Activated naive CD8-positive, alpha-beta T cell treated with anti-CD3 and anti-CD28 coated beads, Interleukin-2, amount 50 U/mL, for 24 hours (primary cell): ENCODE data around the gene FGD4.

Source experiments
- ATAC-seq: fragments of 150-1000 bp; cut with Tn5 transposase; one replicate; pipeline ENCODE4 v1.10.0; 2021
- DNase-seq: peaks from one replicate; pipeline ENCODE4 v3.0.0; 2021
- H3K27ac Mint-ChIP-seq: one replicate; pipeline ENCODE4 v1.8.0; 2021; ENCODE audit warnings: mild to moderate bottlenecking, mixed read lengths
- H3K27me3 Mint-ChIP-seq: one replicate; pipeline ENCODE4 v1.8.0; 2021; ENCODE audit warnings: mixed read lengths
- H3K36me3 Mint-ChIP-seq: one replicate; pipeline ENCODE4 v1.8.0; 2021; ENCODE audit warnings: low read depth, mixed read lengths
- H3K4me1 Mint-ChIP-seq: one replicate; pipeline ENCODE4 v1.8.0; 2021; ENCODE audit warnings: mixed read lengths
- H3K4me3 Mint-ChIP-seq: one replicate; pipeline ENCODE4 v1.8.0; 2021; ENCODE audit warnings: mild to moderate bottlenecking, moderate library complexity, mixed read lengths
- H3K9me3 Mint-ChIP-seq: one replicate; pipeline ENCODE4 v1.8.0; 2021; ENCODE audit warnings: mixed read lengths

Gene FGD4

GRCh38 chr12:32586390-32586789, 187.0 kb downstream of the FGD4 start:
- Mint-ChIP-seq H3K4me1 (peaks cover 56% of the 10 kb centered on the region), H3K4me3 (no peak overlapping the region), H3K27me3 (no peaks in the 10 kb centered on the region), H3K9me3 (no peaks in the 10 kb centered on the region), H3K36me3 (no peaks in the 10 kb centered on the region), H3K27ac (peak overlapping the region; percentile 32)
- DNase-seq (no peak), ATAC-seq (peak; percentile 58)

GRCh38 chr12:32587581-32588495, 188.5 kb downstream of the FGD4 start:
- Mint-ChIP-seq H3K27me3 (no peaks in the 10 kb centered on the region), H3K4me1 (peaks cover 48% of the 10 kb centered on the region), H3K4me3 (no peak overlapping the region), H3K27ac (peak overlapping the region; percentile 44), H3K36me3 (no peaks in the 10 kb centered on the region), H3K9me3 (no peaks in the 10 kb centered on the region)
- ATAC-seq (no peak), DNase-seq (no peak)

GRCh38 chr12:32588604-32589003, 189.2 kb downstream of the FGD4 start:
- ATAC-seq (no peak), DNase-seq (no peak)
- Mint-ChIP-seq H3K27ac (peak overlapping the region; percentile 44), H3K4me1 (peaks cover 45% of the 10 kb centered on the region), H3K36me3 (no peaks in the 10 kb centered on the region), H3K4me3 (no peak overlapping the region), H3K9me3 (no peaks in the 10 kb centered on the region), H3K27me3 (no peaks in the 10 kb centered on the region)

GRCh38 chr12:32589165-32589865, 190.0 kb downstream of the FGD4 start:
- DNase-seq = no peak
- peaks cover 41% of the 10 kb centered on the region for H3K4me1 Mint-ChIP-seq
- no peaks in the 10 kb centered on the region for H3K27me3 Mint-ChIP-seq
- peak; percentile 27 for ATAC-seq
- peak overlapping the region; percentile 41 for H3K27ac Mint-ChIP-seq
- no peaks in the 10 kb centered on the region for H3K36me3 Mint-ChIP-seq
- H3K4me3 Mint-ChIP-seq = no peak overlapping the region
- H3K9me3 Mint-ChIP-seq = no peaks in the 10 kb centered on the region

GRCh38 chr12:32595251-32595650, 195.9 kb downstream of the FGD4 start:
- no peak overlapping the region for H3K4me3 Mint-ChIP-seq
- DNase-seq (no peak), ATAC-seq (no peak)
- H3K36me3 Mint-ChIP-seq = no peaks in the 10 kb centered on the region
- no peaks in the 10 kb centered on the region for H3K27me3 Mint-ChIP-seq
- H3K27ac Mint-ChIP-seq = no peak overlapping the region
- H3K9me3 Mint-ChIP-seq = no peaks in the 10 kb centered on the region
- H3K4me1 Mint-ChIP-seq = peaks cover 2% of the 10 kb centered on the region

GRCh38 chr12:32596030-32596429, 196.7 kb downstream of the FGD4 start:
- no peak for DNase-seq
- Mint-ChIP-seq H3K27ac (no peak overlapping the region), H3K9me3 (no peaks in the 10 kb centered on the region), H3K4me3 (no peak overlapping the region), H3K36me3 (no peaks in the 10 kb centered on the region), H3K4me1 (no peaks in the 10 kb centered on the region), H3K27me3 (no peaks in the 10 kb centered on the region)
- ATAC-seq = no peak

GRCh38 chr12:32598688-32599087, 199.3 kb downstream of the FGD4 start:
- ATAC-seq (no peak), DNase-seq (no peak)
- H3K36me3 Mint-ChIP-seq = no peaks in the 10 kb centered on the region
- no peaks in the 10 kb centered on the region for H3K9me3 Mint-ChIP-seq
- no peaks in the 10 kb centered on the region for H3K27me3 Mint-ChIP-seq
- H3K4me1 Mint-ChIP-seq = no peaks in the 10 kb centered on the region
- no peak overlapping the region for H3K27ac Mint-ChIP-seq
- H3K4me3 Mint-ChIP-seq = no peak overlapping the region

- Mint-ChIP-seq H3K4me3 (no peak overlapping the region), H3K36me3 (no peaks in the 10 kb centered on the region), H3K27ac (no peak overlapping the region), H3K4me1 (peaks cover 8% of the 10 kb centered on the region), H3K9me3 (no peaks in the 10 kb centered on the region), H3K27me3 (no peaks in the 10 kb centered on the region)
- no peak for ATAC-seq
- no peak for DNase-seq
These were observed 201.3 kb downstream of the FGD4 start for GRCh38 chr12:32600681-32601080.

GRCh38 chr12:32603071-32603470, 203.7 kb downstream of the FGD4 start:
- ATAC-seq = no peak
- no peak overlapping the region for H3K27ac Mint-ChIP-seq

GRCh38 chr12:32603858-32604257, 204.5 kb downstream of the FGD4 start:
- Mint-ChIP-seq H3K27me3 (no peaks in the 10 kb centered on the region), H3K36me3 (no peaks in the 10 kb centered on the region), H3K4me3 (no peak overlapping the region), H3K9me3 (no peaks in the 10 kb centered on the region), H3K27ac (no peak overlapping the region), H3K4me1 (peaks cover 8% of the 10 kb centered on the region)
- peak; percentile 15 for DNase-seq
- peak; percentile 99 for ATAC-seq

More at GRCh38 chr12:32603071-32603470, 203.7 kb downstream of the FGD4 start:
- no peaks in the 10 kb centered on the region for H3K36me3 Mint-ChIP-seq
- H3K4me3 Mint-ChIP-seq = no peak overlapping the region
- no peak for DNase-seq
- H3K4me1 Mint-ChIP-seq = peaks cover 8% of the 10 kb centered on the region
- H3K9me3 Mint-ChIP-seq = no peaks in the 10 kb centered on the region
- no peaks in the 10 kb centered on the region for H3K27me3 Mint-ChIP-seq

GRCh38 chr12:32604565-32604964, 205.2 kb downstream of the FGD4 start:
- H3K4me1 Mint-ChIP-seq = peaks cover 8% of the 10 kb centered on the region
- no peaks in the 10 kb centered on the region for H3K9me3 Mint-ChIP-seq
- no peaks in the 10 kb centered on the region for H3K27me3 Mint-ChIP-seq
- ATAC-seq (no peak), DNase-seq (no peak)
- no peak overlapping the region for H3K27ac Mint-ChIP-seq
- no peak overlapping the region for H3K4me3 Mint-ChIP-seq
- H3K36me3 Mint-ChIP-seq = no peaks in the 10 kb centered on the region

- H3K27me3 Mint-ChIP-seq = no peaks in the 10 kb centered on the region
- no peaks in the 10 kb centered on the region for H3K36me3 Mint-ChIP-seq
- DNase-seq = no peak
- H3K4me3 Mint-ChIP-seq = no peak overlapping the region
- H3K27ac Mint-ChIP-seq = no peak overlapping the region
- no peaks in the 10 kb centered on the region for H3K9me3 Mint-ChIP-seq
- no peak for ATAC-seq
- H3K4me1 Mint-ChIP-seq = peaks cover 8% of the 10 kb centered on the region
These were observed 206.2 kb downstream of the FGD4 start for GRCh38 chr12:32605326-32606095.

GRCh38 chr12:32606443-32606842, 207.1 kb downstream of the FGD4 start:
- Mint-ChIP-seq H3K27me3 (no peaks in the 10 kb centered on the region), H3K9me3 (no peaks in the 10 kb centered on the region), H3K4me1 (peaks cover 8% of the 10 kb centered on the region), H3K4me3 (no peak overlapping the region), H3K27ac (no peak overlapping the region), H3K36me3 (no peaks in the 10 kb centered on the region)
- no peak for ATAC-seq
- no peak for DNase-seq

- H3K4me1 Mint-ChIP-seq = no peaks in the 10 kb centered on the region
- no peak overlapping the region for H3K4me3 Mint-ChIP-seq
- H3K27me3 Mint-ChIP-seq = no peaks in the 10 kb centered on the region
- no peaks in the 10 kb centered on the region for H3K9me3 Mint-ChIP-seq
- ATAC-seq (no peak), DNase-seq (no peak)
- H3K27ac Mint-ChIP-seq = no peak overlapping the region
- no peaks in the 10 kb centered on the region for H3K36me3 Mint-ChIP-seq
These were observed 210.6 kb downstream of the FGD4 start for GRCh38 chr12:32609966-32610365.
